SK-N-SH treated with all-trans-retinoic acid at 6 μM for 48 hours (cell line): ENCODE results near the gene CASP10.
"Not testable (repeated sequence)": the region's sequence is repeated elsewhere in the genome, so short reads cannot be mapped to it uniquely, and the experiment has no call there.

Experiments used
- ATAC-seq: fragments of 200-7000 bp; cut with Tn5 transposase; 3 replicates; pipeline ENCODE4 v1.9.1; 2020; ENCODE audit warnings: mild to moderate bottlenecking, moderate library complexity
- ARNTL ChIP-seq: fragments of 450-650 bp; formaldehyde crosslinking; IDR thresholded peaks from 2 replicates; pipeline ENCODE4 v1.5.0; 2020; ENCODE audit warnings: low read depth, mild to moderate bottlenecking, moderate library complexity, borderline replicate concordance
- BACH2 ChIP-seq: fragments of 250-450 bp; sonication (Bioruptor Pico); IDR thresholded peaks from 2 replicates; pipeline ENCODE4 v1.9.0; 2021; ENCODE audit warnings: mild to moderate bottlenecking, borderline replicate concordance
- CREB5 ChIP-seq: fragments of 250-450 bp; sonication (Bioruptor Pico); IDR thresholded peaks from 2 replicates; pipeline ENCODE4 v1.5.1; 2020; ENCODE audit warnings: low read depth, mild to moderate bottlenecking, moderate library complexity
- CSDC2 ChIP-seq: fragments of 250-450 bp; sonication (Bioruptor Pico); IDR thresholded peaks from 2 replicates; pipeline ENCODE4 v1.5.0; 2020; ENCODE audit warnings: mild to moderate bottlenecking, moderate library complexity
- ESRRG ChIP-seq: fragments of 250-450 bp; sonication (Bioruptor Pico); IDR thresholded peaks from 2 replicates; pipeline ENCODE4 v1.6.1; 2021; ENCODE audit warnings: mild to moderate bottlenecking
- GLIS3 ChIP-seq: fragments of 250-450 bp; sonication (Bioruptor Pico); IDR thresholded peaks from 2 replicates; pipeline ENCODE4 v1.5.0; 2020; ENCODE audit warnings: mild to moderate bottlenecking, moderate library complexity
- ISL1 ChIP-seq: fragments of 250-450 bp; sonication (Bioruptor Pico); IDR thresholded peaks from 2 replicates; pipeline ENCODE4 v2.1.2; 2022; ENCODE audit warnings: mild to moderate bottlenecking, moderate library complexity
- PATZ1 ChIP-seq: fragments of 250-450 bp; sonication (Bioruptor Pico); IDR thresholded peaks from 2 replicates; pipeline ENCODE4 v1.8.0; 2020; ENCODE audit warnings: mild to moderate bottlenecking, moderate library complexity, borderline replicate concordance
- POU6F1 ChIP-seq: fragments of 250-450 bp; sonication (Bioruptor Pico); IDR thresholded peaks from 2 replicates; pipeline ENCODE4 v1.8.0; 2021; ENCODE audit warnings: low read depth, mild to moderate bottlenecking, moderate library complexity, borderline replicate concordance
- PPARA ChIP-seq: fragments of 250-450 bp; sonication (Bioruptor Pico); IDR thresholded peaks from 2 replicates; pipeline ENCODE4 v1.5.0; 2020; ENCODE audit warnings: mild to moderate bottlenecking, borderline replicate concordance
- RARB ChIP-seq: fragments of 250-450 bp; sonication (Bioruptor Pico); IDR thresholded peaks from 2 replicates; pipeline ENCODE4 v1.8.0; 2021; ENCODE audit warnings: mild to moderate bottlenecking, moderate library complexity
- SNAI2 ChIP-seq: fragments of 250-450 bp; sonication (Bioruptor Pico); IDR thresholded peaks from 2 replicates; pipeline ENCODE4 v1.5.0; 2020; ENCODE audit warnings: mild to moderate bottlenecking, moderate library complexity
- TCF4 ChIP-seq: fragments of 250-450 bp; sonication (Bioruptor Pico); IDR thresholded peaks from 2 replicates; pipeline ENCODE4 v1.8.0; 2021; ENCODE audit warnings: mild to moderate bottlenecking, moderate library complexity, borderline replicate concordance
- TSHZ2 ChIP-seq: fragments of 250-450 bp; sonication (Bioruptor Pico); IDR thresholded peaks from 2 replicates; pipeline ENCODE4 v1.5.0; 2020; ENCODE audit warnings: mild to moderate bottlenecking, moderate library complexity
- ZC3H10 ChIP-seq: fragments of 250-450 bp; sonication (Bioruptor Pico); IDR thresholded peaks from 2 replicates; pipeline ENCODE4 v1.5.1; 2021; ENCODE audit warnings: mild to moderate bottlenecking, moderate library complexity
- ZFP3 ChIP-seq: fragments of 250-450 bp; sonication (Bioruptor Pico); IDR thresholded peaks from 2 replicates; pipeline ENCODE4 v1.5.0; 2020; ENCODE audit warnings: mild to moderate bottlenecking, moderate library complexity
- ZNF565 ChIP-seq: fragments of 450-650 bp; formaldehyde crosslinking; conservative IDR thresholded peaks from 2 replicates; pipeline ENCODE4 v1.5.0; 2020; ENCODE audit warnings: low read depth, mild to moderate bottlenecking, moderate library complexity
- ZNF70 ChIP-seq: fragments of 450-650 bp; formaldehyde crosslinking; IDR thresholded peaks from 2 replicates; pipeline ENCODE4 v1.5.0; 2020; ENCODE audit warnings: mild to moderate bottlenecking, moderate library complexity
- ZNF8 ChIP-seq: fragments of 450-650 bp; formaldehyde crosslinking; IDR thresholded peaks from 2 replicates; pipeline ENCODE4 v1.5.0; 2020; ENCODE audit warnings: mild to moderate bottlenecking, moderate library complexity

The CASP10 gene

DNA sequence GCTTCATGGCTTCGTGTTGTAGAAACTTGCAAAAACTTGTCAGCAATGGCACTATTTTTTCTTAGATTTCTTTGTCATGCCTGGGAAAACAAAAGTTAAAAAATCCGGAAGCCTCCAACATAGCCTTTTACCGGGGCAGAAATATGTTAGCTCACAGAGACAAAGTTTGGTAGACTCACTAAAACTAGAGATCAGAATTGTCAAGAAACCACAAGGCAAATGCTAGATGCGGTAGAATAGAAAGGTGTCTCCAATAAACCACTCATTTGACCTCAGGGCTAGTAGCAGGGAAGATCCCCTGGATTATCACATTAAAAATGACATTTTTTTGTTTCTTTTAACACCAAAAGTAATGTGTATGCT, 405 bp downstream of the CASP10 start:
- TF ChIP-seq ISL1 (CRISPR knock-in tag) (no peak), CREB5 (CRISPR knock-in tag) (no peak), ZC3H10 (CRISPR knock-in tag) (no peak), ZNF565 (no peak), GLIS3 (CRISPR knock-in tag) (no peak), ZNF8 (CRISPR knock-in tag) (no peak), POU6F1 (CRISPR knock-in tag) (no peak)
- ATAC-seq = no peak

DNA sequence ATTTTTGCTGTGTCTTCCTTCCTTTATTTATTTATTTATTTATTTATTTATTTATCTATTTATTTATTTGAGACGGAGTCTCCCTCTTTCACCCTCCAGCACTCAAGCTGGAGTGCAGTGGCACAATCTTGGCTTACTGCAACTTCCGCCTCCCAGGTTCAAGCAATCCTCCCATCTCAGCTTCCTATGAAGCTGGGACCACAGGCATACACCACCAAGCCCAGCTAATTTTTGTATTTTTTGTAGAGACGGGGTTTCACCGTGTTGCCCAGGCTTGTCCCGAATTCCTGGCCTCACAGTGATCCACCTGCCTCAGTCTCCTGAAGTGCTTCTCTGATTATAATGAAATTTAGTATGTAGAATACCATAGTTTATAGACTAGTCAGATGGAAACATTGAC, 894 bp downstream of the CASP10 start:
- ATAC-seq = not testable (repeated sequence)

GRCh38 chr2:201184248-201184647, 1.3 kb downstream of the CASP10 start:
- ATAC-seq = not testable (repeated sequence)

GRCh38 chr2:201185863-201186262, 2.9 kb downstream of the CASP10 start:
- ATAC-seq = no peak
- TF ChIP-seq ESRRG (CRISPR knock-in tag) (no peak), ARNTL (CRISPR knock-in tag) (no peak), BACH2 (no peak), RARB (CRISPR knock-in tag) (no peak), CSDC2 (no peak), ZFP3 (CRISPR knock-in tag) (no peak), TCF4 (CRISPR knock-in tag) (no peak), CREB5 (CRISPR knock-in tag) (no peak), TSHZ2 (CRISPR knock-in tag) (no peak), PPARA (CRISPR knock-in tag) (no peak), ZNF70 (CRISPR knock-in tag) (no peak)

GRCh38 chr2:201186982-201187381, 4.0 kb downstream of the CASP10 start:
- TF ChIP-seq ZNF8 (CRISPR knock-in tag) (no peak), PATZ1 (CRISPR knock-in tag) (no peak), RARB (CRISPR knock-in tag) (no peak), TSHZ2 (CRISPR knock-in tag) (no peak), ISL1 (CRISPR knock-in tag) (no peak), ZNF70 (CRISPR knock-in tag) (no peak), SNAI2 (CRISPR knock-in tag) (no peak), POU6F1 (CRISPR knock-in tag) (no peak), ZNF565 (no peak), TCF4 (CRISPR knock-in tag) (no peak), ARNTL (CRISPR knock-in tag) (no peak)
- ATAC-seq = no peak
